SH-SY5Y (cell line): ENCODE measurements around the gene FGF1.

Experiments
- GATA2 ChIP-seq: IDR thresholded peaks from 2 replicates; pipeline ENCODE4 v1.6.1; 2011; ENCODE audit warnings: mild to moderate bottlenecking, low read depth, low read length
- GATA3 ChIP-seq: IDR thresholded peaks from 2 replicates; pipeline ENCODE4 v1.6.1; 2011; ENCODE audit warnings: low read depth, mild to moderate bottlenecking, low read length, moderate library complexity

FGF1 gene

DNA sequence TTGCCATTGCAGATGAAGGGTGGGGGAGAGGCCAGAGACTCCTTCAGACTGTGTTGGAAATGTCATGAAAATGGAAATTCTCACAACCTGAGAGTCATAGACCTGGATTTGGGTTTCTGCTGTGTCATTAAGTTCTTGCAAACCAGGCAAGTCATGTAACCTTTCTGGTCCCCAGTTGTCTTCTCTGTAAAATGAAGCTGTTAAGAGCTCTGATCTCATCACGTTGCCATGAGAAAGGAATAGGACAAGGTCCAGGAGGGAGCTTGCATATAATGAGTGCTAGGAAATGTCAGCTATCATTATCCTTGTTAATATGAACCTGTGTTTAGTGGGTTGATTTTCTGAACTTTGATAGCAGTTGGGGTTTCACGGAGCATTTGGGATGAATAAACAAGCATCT, 59.1 kb downstream of the FGF1 start:
- TF ChIP-seq GATA3, result no peak
- TF ChIP-seq GATA2, result no peak

DNA sequence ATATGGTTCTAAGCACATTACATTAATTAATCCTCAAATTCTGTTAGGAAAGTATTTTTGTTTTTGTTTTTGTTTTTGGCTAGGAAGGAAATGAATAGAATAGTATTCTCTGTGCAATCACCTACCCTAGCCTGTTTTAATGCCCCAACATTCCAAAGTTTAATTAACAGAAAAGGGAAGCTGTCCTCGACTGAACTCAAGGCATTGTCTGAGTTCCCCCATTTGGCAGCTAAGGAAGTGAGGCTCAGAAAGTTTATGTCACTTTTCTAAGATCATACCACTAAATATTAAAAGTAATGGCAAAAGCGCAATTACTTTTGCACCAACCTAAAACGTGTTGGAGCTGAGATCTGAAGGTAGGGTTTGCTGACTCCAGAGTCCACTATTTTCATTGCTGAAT, 59.8 kb downstream of the FGF1 start:
- no peak for TF ChIP-seq GATA2
- no peak for TF ChIP-seq GATA3

DNA sequence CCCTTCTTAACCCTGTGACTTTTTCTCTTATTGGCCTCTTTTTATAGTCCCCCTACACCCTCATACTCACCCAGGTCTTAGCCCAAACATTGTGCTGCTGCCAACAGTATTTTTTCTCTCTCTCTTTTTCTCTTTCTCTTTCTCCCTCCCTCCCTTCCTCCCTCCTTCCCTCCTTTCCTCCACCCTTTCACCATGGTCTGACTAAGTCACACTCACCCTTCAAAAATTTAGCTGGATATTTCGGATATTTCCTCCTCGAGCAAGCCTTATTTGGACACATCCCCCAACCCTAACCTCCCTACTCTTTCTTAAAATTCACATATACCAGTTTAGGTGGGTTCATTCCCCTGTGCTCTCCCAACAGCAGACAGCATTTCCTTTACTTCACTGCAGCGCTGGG, 64.7 kb downstream of the FGF1 start:
- TF ChIP-seq GATA3 (no peak), GATA2 (no peak)

DNA sequence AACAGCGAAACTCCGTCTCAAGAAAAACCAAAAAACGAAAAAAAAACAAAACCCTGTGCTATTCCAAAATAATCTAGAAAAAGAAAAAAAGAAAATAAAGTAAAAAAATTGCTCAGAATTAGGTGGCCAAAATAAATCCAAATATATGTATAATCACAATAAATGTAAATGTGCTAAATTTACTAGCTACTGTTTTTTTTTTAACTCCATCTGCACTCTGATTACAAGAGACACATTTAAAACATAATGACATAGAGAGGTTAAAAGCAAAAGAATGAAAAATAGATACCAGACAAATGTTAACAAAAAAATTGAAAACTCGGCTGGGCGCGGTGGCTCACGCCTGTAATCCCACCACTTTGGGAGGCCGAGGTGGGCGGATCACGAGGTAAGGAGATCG, 66.1 kb downstream of the FGF1 start:
- TF ChIP-seq GATA3 (no peak), GATA2 (no peak)

DNA sequence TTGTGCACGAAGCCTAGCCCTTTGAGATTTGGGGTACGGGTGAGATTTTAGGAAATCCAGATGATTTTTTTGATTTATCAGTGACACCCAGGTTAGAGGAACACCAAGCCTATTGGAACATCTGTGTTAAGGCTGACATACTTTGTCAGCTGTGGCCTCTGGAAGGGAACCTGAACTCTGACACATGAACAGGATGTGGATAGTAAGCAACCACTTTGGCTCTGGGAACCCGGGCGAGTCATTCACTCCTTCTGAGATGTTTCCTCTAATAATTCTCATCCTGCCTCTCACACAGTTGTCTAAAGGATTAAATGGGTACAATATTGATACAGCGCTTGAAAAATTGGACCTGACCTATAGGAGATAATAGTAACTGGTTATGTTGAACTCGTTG, 67.8 kb downstream of the FGF1 start:
- TF ChIP-seq GATA3, result no peak
- TF ChIP-seq GATA2, result no peak

DNA sequence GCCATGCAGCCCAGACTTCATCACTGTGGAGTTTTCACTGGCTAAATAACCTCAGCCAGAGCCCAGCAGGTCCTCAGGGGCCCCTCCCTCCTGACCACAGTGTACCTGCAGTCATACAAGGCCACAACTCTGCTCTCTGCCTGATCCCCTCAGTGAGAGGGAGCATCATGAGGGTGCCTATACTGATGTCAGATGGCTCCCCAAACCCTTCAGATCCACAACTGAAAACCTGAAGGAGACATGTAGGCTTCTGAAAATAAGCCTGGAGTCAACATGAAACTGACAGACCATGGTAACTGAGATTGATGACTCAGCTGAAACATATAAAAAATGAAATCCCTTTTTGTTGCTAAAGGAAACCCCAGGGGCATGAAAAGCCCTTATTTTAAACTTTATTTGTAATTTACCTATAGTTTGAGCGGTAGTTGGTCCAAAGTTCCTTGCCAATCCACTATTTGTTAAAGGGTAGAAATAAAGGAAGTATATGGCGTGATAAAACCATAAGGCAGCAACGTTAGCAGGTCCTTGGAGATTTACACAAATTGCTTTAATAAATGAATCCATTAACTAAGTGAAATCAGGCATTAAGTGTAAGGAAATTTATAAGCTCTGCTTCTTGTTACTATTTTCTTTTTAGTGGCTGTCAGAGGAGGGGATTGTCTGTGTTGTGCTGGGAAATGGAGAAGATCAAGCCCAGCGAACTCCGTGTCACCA, 68.3 kb downstream of the FGF1 start:
- no peak for TF ChIP-seq GATA2
- no peak for TF ChIP-seq GATA3

DNA sequence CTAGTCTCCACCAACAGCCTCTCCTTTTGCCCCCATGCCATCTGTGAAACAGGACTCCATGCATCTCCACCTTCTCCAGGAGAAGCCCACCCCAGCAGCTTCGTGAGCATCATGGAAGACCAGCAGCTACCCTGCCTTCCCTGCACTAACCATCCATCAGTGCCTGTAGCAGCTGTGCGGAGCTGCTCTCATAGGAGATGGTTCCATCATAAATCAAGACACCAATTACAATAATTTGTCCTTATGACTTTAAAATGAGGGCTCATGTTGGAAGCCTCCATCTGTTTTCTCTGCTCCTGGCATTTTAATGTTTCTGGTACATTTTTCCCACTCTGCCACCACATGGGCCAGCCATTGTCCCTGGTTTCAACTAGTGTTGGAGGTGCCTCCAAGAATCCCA, 69.9 kb downstream of the FGF1 start:
- TF ChIP-seq GATA3, result no peak
- no peak for TF ChIP-seq GATA2

DNA sequence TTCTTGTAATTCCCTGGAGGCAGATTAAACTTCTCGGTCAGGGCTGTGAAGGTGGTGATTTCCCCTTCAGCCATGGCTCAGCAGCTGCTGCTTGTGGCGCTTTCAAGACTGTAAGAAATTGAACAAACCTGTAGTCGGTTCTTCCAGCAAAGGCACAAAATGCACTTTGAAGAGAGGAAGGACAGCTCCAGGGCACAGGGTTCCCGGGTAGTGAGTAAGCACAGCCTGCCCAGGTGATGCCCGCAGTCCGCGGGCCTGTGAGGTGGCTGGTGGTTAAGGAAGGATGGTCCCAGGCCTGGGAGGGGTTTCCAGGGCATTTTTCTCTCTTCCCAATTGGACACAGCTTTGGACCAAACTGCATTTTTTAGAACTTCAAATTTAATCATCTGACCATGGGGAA, 71.8 kb downstream of the FGF1 start:
- TF ChIP-seq GATA3 (no peak), GATA2 (no peak)

DNA sequence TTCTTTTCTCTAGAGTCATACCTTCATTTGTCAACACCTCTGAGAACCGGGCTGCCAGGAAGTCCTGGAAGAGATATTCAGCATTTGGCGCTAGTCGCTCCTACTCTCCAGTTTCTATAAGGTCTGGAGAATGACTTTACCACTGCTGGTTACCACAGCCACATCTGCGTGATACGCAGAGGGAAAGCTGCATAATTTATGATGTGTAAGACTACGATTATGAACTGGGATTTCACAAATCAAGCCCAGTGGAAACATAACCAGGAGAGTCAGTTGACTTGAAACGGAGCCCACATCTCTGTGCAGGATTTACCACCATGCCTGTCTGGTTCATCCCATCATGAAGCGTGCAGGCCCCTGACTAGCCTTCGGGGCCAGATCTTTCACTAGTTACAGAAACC, 72.6 kb downstream of the FGF1 start:
- TF ChIP-seq GATA3 (no peak), GATA2 (no peak)

DNA sequence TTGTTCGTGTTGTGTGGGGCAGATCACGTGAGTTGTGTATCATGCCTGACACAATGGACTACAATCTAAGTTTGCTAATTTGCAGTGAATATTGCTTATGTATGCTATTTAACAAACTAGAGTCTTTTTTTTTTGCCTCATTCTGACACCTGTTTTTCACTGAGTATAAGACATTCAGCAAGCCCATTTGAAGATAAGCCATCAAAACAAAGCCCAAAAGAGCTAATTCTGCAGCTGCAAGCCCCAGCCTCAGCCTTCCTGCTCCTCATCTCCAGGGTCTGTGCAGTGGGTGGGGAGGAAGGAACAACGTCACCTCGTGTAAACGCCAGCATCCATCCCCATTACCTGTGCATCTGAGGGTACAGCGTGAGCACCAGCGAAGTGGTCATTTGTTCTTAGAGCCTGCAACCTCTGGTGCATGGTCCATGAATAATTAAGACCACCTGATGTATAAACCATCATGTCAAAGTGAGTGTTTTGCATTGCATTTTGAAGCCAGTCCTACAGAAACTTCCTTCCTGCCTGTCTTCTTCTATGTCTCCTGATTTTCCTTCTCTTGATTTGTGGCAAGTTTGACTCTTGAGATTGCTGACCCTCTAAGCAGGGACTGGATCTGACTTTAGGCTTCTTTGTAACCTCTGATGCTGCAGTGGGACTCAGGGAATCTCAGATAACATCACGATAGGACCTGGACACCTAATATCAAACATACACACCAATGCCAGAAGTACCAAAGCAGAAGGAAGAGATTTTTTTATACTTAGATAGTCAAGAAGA, 73.2 kb downstream of the FGF1 start:
- TF ChIP-seq GATA3 (no peak), GATA2 (no peak)

DNA sequence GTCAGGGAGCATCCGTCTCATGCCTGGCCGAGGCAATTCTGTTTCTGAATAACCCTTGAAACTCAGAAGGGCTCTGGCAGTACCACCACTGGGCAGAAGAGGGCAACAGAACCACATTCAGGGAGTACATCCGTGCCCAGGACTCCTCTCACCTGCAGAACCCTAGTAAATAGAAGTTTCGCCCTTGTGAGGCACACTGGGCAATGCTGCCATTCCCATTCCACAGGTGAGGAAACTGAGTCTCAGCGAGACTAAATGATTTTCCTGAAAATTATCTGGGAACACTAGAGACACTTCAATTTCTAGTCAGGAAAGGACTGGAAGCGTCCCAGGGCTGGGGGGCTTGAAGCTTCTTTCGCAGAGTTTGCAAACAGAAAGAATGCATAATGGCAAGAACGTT, 74.7 kb downstream of the FGF1 start:
- TF ChIP-seq GATA3, result no peak
- no peak for TF ChIP-seq GATA2

DNA sequence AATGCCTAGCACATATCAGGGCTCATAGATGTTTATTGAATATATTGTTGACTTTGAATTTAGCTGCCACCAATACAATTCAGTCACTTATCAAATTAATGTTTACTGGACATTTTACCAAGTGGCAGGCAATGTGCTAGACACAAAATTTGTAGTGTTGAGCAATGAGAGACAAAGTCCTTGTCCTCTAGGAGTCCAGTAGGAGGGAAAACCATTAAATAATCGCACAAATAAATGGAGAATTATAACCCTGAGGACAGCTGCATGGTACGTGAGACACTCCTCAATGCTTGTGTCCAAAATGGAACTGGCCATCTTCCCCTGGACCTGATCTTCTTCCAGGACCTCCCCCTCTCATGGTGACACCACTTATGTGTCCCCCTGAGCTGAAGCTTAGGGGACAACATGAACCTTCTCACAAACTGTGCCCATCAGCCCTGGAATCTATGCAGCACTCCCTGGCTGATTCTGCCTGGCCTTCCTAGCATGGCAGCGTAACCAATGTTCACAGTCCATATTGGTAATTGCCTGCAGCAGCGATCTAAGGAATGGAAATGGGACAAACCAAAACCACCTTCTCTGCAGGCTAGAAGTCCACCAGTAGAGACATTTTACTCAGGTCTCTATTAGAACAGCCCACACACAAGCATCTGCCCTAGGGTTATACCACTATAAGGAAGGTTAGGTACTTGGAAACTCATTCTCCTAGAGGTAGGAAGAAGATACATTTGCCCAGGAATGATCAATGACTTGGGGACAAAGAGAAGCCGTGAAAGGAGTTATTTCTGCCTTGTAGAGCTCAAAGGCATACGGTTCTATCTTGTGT, 75.5 kb downstream of the FGF1 start:
- no peak for TF ChIP-seq GATA2
- TF ChIP-seq GATA3, result no peak

DNA sequence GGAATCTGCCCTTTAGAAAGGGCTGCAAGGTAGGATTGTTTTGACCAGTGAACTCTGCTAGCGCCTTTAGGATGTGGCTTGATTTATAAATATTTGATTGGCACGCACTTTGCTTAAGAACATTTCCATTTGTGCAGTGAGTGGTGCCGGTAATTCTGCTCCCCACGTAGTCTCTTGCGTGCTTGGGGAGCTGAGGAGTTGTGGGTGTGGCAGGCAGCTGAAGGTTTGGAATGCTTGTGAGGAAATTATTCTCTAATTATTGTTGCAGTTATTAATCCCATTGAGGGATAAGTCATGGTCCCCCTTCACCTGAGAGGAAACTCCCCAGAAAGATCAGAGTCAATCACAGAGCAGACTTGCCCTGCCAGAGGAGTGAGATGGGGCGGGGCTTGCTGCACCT, 76.7 kb downstream of the FGF1 start:
- TF ChIP-seq GATA3 (no peak), GATA2 (no peak)

DNA sequence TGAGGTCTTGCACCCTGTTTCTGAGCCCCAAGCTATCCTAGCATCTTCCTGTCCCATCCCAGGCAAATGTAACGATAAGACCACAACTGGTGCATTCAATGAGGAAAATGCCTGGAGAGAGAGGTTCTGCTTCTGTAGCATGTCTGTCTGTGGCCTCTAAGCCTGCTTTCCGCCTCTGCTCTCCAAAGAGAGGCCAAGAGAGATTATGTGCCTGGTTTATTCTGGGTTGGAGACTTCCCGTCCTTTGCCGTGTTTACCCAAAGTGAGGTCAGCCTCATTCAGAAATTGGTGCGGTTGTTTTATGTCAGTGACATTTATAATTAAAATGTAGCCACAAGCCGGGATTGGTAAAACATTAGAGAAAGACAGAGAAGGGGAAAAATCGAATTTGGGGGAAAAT, 77.8 kb downstream of the FGF1 start:
- no peak for TF ChIP-seq GATA3
- TF ChIP-seq GATA2, result no peak
